AG04449 (cell line): Measurements from ENCODE around the gene PID1.

Experiments used
- CTCF ChIA-PET: fragments of 350-600 bp; formaldehyde crosslinking; extraction: SDS; loops from one replicate; lab custom pipeline; 2021; ENCODE audit warnings: antibody characterized with exemption; lab: Yijun Ruan, JAX
- POLR2A ChIA-PET: fragments of 400-600, 350-600 bp; formaldehyde crosslinking; extraction: SDS; loops from one replicate; lab custom pipeline; 2020; ENCODE audit warnings: antibody characterized with exemption, inconsistent platforms; lab: Yijun Ruan, JAX
- DNase-seq: peaks from one replicate; pipeline ENCODE4 v3.0.0-alpha.2; 2010; ENCODE audit warnings: low read depth, low spot score
- H3K4me3 ChIP-seq: 2 replicates; pipeline ENCODE4 v1.5.1; 2011; ENCODE audit warnings: low read depth, mild to moderate bottlenecking, control low read depth, low read length
- CTCF ChIP-seq: IDR thresholded peaks from one replicate; pipeline ENCODE4 v1.5.1; 2011; ENCODE audit warnings: mild to moderate bottlenecking, moderate library complexity, low read length, control low read depth, inconsistent platforms; ENCODE audit not compliant: insufficient read depth; ENCODE audit errors: missing control alignments

The PID1 gene

GRCh38 chr2:229160180-229160579 is 110.9 kb downstream of the PID1 start:
- TF ChIP-seq CTCF: no peak
- POLR2A ChIA-PET: no interaction called here
- no peak for DNase-seq
- H3K4me3 ChIP-seq: no peak overlapping the region
- CTCF ChIA-PET: no interaction called here

- no peak for TF ChIP-seq CTCF
- ChIA-PET CTCF (no interaction called here), POLR2A (no interaction called here)
- no peak for DNase-seq
- no peak overlapping the region for H3K4me3 ChIP-seq
Observed at GRCh38 chr2:229159405-229159804, 111.7 kb downstream of the PID1 start.

GRCh38 chr2:229154381-229154780 is 116.7 kb downstream of the PID1 start:
- no peak for TF ChIP-seq CTCF
- POLR2A ChIA-PET: no interaction called here
- no peak for DNase-seq
- no peak overlapping the region for H3K4me3 ChIP-seq
- CTCF ChIA-PET: no interaction called here

GRCh38 chr2:229153951-229154350 is 117.1 kb downstream of the PID1 start:
- no peak for TF ChIP-seq CTCF

GRCh38 chr2:229153267-229153666 is 117.8 kb downstream of the PID1 start:
- no peak overlapping the region for H3K4me3 ChIP-seq
- POLR2A ChIA-PET: no interaction called here

More at GRCh38 chr2:229153951-229154350, 117.1 kb downstream of the PID1 start:
- CTCF ChIA-PET: no interaction called here
- H3K4me3 ChIP-seq: no peak overlapping the region
- POLR2A ChIA-PET: no interaction called here
- DNase-seq: no peak

GRCh38 chr2:229152674-229153073 is 118.4 kb downstream of the PID1 start:
- no peak overlapping the region for H3K4me3 ChIP-seq
- CTCF ChIA-PET: no interaction called here
- DNase-seq: no peak
- POLR2A ChIA-PET: no interaction called here
- no peak for TF ChIP-seq CTCF

More at GRCh38 chr2:229153267-229153666, 117.8 kb downstream of the PID1 start:
- DNase-seq: no peak
- TF ChIP-seq CTCF: no peak
- CTCF ChIA-PET: no interaction called here
